Myocyte (in vitro differentiated cells): ENCODE results near the gene PGLYRP4. TPM values are rescaled to one million over a fixed set of nuclear protein-coding genes. Genes with fewer than 3 reads are reported as not detected.

ENCODE experiments used
- DNase-seq: peaks from one replicate; pipeline ENCODE4 v3.0.0-alpha.2; 2012; ENCODE audit warnings: low read depth
- polyA plus RNA-seq: library from polyadenylated mRNA; unstranded; fragments of >200 nt; gene quantifications from one replicate; pipeline ENCODE4 v1.2.1, GENCODE V29; 2012; ENCODE audit warnings: missing spikeins
- total RNA-seq: library from RNA; depleted of rRNA; stranded (reverse); fragments of >200 nt; gene quantifications from 2 replicates; pipeline ENCODE4 v1.2.3, GENCODE V29; 2014

Gene PGLYRP4, protein sequence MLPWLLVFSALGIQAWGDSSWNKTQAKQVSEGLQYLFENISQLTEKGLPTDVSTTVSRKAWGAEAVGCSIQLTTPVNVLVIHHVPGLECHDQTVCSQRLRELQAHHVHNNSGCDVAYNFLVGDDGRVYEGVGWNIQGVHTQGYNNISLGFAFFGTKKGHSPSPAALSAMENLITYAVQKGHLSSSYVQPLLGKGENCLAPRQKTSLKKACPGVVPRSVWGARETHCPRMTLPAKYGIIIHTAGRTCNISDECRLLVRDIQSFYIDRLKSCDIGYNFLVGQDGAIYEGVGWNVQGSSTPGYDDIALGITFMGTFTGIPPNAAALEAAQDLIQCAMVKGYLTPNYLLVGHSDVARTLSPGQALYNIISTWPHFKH
- not detected in 2 replicates for total RNA-seq
- not detected for polyA plus RNA-seq

DNA sequence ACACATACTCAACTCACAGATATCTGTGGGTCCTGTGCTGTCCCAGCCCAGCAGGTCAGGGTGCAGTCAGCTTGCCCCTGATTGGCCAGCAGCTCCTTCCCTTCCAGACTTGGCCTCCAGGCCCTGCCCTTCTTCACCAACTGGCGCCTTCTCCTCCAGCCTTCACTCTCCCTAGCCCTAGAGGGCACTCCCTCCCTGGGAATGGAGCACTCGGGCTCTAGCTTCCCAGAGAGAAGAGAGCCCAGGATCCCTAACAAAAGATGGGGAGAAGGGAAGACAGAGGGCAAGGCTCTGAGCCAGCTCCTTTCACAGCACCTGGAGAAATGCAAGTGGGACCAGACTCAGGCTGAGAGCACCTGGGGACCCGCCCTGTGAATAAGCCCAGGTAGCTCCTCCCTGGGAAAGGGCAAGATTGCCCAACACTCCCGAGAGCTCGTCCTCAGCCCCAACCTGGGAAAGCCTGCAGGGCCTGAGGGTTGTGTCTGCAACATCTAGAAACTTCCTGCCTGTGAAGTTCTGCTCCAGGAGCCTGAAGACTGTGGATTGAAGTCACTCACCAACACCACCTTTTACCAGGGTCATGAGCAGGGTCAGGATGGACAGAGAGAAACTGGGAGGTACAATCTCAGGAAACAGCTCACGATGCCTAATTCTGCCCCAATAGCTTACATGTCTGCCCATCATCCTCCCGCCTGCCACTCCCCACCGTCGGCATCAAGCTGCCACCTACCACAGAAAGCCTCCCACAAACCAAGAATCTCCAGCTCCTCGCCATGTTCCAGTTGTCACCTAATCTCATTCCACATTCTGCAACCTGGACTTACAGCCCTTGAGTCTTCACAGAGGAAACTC, at the start of gene PGLYRP4:
Gene PGLYRP4 (minus strand): TSS at position 331 of the 852 bp plus-strand sequence. CDS start 909 bp downstream, outside the sequence.
- no peak for DNase-seq

DNA sequence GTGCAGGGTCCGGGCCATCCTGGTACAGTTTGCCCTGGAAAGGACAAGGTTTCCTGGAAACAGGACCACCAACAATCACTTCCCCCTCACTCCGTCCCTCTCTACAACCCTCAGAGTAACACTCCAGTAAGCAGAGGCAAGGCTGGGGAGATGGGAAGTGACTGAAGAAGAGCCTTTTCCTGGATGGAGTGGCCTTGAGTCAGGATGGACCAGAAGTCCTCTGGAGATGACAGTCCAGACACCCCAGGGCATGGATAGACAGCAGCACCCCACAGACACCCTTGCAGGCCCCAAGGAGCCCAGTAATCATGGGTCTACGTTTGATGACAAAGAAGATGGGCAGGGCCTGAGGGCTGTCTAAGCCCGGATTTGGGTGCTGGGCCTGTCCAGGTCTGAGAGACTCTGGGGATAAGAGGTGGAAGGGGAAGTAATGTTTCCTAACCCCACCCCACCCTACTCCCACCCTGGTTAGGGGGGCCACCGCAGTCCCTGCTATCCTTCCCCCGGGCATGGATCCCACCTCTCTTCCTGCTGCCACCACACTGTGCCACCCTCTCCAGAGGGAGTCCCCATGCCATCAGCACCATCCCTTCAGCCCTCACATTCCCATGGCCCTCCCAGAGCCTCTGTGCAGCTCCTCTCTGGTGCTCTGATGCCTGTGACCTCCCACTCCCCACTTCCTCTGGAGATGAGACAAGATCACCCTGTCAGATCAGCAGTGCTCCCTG, 49.4 kb upstream of the PGLYRP4 start:
- no peak for DNase-seq

DNA sequence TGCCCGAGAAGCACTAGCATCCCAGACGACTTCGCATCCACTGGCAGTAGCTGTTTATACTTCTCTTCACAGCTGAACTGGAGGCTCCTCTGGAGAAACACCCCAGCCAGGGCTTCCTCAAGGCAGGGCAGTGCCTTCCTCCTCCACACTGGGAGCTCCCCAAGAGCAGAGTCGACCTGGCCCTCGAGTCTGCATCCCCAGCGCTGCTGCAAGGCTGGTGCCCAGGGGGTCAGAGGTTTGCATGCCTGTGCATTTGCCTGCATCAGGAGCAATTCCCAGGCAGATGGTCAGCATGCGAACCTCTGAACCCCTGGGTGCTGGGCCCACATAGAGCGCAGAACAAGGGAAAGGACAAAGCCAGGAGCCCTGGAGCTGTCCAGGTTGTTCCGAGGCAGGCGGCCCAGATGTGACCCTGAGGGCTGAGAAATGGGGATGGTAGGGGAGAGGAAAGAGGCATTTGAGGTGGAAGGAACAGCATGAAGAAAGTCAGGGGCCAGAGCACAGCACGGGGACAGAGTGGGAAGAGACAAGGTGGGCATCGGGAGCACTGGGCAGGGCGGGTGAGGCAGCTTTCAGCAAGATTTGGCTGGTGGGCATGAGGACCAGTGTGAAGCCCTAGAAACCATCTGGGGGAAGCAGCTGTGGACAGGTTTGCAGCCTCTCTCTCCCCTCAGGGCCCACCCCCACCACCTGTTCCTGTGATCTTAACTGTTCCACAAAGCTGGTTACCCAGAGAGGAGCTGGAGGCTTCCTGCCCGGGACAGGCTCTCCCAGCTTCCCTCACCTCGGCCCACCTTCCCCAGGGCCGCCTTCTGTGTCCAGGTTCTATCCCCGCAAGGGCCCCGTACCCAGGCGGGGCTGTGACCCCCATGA, 48.6 kb upstream of the PGLYRP4 start:
- no peak for DNase-seq

DNA sequence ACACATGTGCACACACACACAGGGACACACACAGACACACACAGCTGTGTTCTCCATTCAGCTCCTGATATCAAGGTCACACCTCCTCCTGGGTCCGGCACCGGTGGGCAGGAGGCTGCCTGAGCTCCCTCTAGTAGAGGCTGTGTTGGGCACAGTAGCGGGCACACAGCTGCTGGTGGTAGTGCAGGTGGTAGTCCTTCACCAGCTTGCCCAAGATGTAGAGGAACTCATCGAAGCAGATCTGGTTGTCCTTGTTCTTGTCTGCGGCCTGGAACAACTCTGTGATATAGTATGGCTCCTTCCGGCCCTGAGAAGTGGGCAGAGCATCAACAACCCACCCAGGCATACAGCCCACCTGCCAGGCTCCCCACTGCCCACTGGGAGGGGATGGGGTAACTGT, 47.8 kb upstream of the PGLYRP4 start:
- DNase-seq = no peak

DNA sequence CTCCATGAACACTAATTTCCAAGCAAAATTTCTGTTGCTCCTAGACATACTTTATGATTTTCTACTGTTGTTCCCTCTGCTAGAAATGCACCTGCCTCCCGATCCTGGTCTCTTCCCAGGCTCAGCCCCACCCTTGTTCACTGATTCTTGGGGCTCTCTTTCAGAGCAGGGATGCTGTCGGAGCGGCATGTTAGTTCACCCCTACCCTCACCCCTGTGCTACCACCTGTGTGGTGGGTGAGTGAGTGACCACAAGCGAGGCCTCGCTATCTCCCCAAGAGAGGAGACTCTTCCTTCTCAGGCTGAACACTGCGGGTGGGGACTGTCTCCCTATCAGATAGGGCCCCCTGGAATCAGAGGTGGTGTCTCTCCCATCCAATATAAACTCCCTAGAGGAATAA, 47.1 kb upstream of the PGLYRP4 start:
- no peak for DNase-seq

DNA sequence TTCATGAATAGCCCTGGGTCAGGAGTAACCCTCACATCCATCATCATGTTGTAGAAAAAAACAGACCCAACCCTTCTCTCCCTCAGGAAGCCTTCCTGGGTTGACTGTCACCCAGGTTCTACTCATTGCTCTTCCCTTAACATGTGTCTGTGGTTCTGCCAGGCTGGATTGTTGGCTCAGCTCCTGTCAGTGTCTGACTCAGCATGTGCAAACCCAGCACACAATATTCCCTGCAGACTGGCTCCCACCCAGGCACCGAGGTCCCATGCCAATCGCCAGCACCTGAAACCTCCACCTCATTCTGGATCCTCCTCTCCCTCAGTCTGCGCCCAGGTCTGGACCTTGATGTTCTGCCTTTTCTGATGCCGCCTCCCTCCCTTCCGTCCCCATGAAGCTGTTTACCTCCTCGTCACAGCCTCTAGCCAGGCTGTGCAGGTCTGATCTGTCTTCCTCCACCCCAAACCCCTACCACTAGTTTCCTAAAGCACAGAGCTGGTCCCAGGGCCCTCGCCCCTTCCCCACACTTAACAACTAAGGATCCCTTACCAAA, 46.6 kb upstream of the PGLYRP4 start:
- DNase-seq = no peak

DNA sequence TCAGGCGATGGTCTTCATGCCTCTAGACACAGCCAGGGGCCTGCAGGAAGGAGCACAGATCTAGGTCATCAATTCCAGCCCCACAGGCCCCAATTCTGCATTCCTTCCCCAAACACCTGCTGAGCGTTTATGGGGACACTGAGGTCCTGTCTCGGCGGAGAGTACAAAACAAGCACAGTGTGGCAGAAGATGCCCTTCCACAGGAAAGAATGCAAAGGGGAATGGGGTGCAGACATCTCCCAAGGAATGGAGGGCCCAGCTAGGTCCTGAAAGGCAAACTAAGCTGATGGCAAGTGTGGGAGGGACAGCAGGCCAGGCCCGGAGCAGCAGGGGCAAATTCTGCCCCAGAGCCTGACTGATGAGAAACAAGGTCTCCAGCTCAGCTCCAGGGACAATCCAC, 45.8 kb upstream of the PGLYRP4 start:
- no peak for DNase-seq

DNA sequence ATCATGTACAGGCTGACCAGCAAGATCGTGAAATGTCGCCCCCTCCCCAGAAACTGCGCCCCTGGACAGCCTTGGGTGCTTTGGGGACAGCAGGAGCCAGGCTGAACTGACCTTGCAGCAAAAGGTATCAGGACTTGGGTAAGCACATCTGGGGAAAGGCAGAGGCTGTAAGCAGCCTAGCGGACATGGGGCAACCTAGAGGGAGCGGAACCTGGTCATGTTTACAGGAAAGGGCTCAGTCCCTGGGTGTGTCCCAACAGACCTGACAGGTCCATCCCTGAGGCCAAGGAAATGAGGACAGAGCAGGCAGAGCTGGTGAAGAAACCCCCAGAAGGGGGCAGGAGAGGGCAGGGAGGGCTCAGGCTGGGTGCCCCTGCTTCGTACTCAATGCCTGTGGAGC, 45.3 kb upstream of the PGLYRP4 start:
- no peak for DNase-seq

DNA sequence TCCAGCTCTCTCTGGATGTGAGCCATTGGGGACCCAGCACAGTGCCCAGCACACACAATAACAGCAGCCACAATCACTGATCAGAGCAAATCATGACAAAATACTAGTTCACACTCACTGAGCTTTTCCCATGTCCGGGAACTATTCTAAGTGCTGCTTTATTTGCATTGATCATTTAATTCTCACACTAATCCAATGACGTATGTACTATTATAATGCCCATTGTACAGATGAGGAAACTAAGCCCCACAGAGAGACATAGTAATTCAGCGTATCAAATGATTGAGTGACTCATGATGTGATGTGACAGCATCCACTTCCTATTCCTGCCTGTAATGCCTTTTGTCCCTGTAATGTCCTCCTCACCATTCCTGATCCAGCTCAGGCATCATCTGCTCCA, 44.2 kb upstream of the PGLYRP4 start:
- DNase-seq = no peak

DNA sequence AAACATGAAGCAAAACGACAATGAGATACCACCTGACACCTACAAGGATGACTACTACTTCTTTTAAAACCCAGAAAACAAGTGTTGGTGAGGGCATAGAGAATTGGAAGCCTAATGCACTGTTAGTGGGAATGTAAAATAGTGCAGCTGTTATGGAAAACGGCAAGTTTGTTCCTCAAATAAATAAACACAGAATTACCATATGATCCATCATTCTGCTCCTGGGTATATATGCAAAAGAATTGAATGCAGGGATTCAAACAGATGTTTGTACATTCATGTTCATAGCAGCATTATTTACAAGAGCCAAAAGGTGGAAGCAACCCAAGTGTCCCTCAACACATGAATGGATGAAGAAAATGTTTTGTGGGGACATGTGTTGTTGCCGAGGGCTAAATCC, 43.6 kb upstream of the PGLYRP4 start:
- DNase-seq = no peak

DNA sequence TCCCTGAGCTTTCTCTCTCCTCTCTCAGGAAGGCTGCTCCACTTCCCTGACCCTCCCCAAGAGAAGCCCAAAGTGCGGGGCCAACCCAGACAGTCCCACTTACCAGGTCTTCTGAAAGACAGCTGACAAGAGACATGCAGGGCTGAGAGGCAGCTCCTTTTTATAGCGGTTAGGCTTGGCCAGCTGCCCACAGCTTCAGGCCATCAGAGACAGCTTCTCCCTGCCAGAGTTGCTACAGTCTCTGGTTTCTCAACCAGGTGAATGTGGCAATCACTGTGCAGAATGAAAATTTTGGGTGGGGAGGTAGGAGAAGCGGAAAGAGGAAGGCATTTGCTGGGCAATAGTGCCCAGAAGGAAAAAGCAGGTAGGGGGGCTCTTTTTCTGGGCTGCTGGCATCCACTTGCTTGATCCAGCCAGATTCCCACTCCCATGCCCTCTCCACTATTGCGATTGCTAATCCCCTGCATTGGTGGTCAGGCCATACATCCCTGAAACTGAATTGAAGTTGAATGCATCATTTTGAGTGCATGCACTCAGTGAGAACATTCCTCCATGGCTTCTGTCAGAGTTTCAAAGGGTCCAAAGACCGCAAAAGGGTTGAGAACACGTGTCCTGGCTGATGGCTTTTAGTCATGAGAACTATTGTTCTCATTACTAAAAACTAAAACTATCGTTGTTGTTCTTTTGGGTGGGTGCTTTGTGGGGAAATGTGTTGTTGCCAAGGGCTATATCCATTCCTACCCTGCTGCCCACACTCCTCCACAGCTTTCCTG, 42.5 kb upstream of the PGLYRP4 start, which contains the start of gene S100A8:
Gene S100A8 (minus strand): TSS at position 136 of the 773 bp plus-strand sequence. CDS start 538 bp downstream, outside the sequence.
- DNase-seq = peak; percentile 21

DNA sequence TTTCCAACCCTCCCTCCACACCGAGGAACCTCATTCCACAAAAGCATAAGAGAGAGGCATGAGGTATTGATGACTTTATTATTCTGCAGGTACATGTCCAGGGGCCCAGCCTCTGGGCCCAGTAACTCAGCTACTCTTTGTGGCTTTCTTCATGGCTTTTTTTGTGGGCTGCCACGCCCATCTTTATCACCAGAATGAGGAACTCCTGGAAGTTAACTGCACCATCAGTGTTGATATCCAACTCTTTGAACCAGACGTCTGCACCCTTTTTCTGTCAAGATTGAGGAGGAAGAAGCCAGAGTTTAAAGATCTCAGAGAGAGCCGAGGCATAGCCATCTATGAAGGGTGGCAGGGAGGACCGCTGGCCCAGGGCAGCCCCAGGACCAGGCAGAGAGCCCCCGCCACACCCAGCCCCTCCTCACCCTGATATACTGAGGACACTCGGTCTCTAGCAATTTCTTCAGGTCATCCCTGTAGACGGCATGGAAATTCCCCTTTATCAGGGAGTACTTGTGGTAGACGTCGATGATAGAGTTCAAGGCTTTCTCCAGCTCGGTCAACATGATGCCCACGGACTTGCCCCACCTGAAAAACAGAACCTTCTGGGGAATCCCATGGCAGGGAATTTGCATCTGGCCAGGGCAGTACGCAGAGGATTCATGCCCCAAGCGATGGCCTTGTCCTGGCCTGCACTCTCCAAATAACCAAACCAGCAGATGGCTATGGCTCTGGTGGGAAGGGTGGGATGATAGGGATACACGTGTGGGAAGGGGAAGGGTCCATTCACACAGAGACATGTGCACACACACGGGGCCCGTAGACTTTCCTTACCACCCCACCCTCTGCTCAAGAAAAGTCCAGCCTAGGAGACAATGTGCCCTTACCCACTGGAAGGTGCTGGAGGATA, 41.6 kb upstream of the PGLYRP4 start:
- no peak for DNase-seq

DNA sequence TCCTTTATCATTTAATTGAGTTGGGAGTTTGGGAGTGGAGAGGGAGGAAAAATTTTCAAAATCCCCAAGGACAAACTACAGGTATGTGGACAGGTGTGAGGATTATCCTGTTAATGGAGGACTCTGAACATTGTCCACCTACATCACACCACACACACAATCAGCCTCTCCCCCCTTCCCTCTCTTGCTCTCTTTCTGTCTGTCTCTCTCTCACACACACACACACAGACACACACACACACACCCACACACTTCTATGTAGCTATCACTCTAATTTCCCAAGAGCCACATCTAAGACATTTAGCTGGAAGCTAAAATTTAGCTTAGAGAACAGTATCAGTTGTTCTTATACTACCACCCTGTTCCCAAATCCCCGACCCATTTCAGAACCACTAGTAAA, 40.8 kb upstream of the PGLYRP4 start:
- DNase-seq = no peak

DNA sequence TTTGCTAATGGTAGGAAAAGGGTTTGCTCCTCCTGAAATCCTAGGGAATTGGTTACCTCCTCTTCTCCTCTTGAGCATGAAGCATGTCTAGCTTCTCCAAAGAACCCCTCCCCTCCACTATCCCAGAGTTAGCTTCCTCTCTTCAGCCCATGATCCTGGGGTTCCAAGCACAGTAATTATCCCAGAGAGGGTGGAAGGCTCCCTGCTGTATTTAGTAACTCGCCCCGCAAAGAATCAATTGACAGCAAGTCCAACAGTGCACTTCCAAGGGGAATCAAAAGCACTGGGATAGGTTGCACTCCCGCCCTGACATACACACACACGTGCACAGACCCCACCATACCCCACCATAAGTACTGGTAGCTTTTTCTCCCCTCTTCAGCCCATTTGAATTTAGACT, 39.1 kb upstream of the PGLYRP4 start:
- no peak for DNase-seq

DNA sequence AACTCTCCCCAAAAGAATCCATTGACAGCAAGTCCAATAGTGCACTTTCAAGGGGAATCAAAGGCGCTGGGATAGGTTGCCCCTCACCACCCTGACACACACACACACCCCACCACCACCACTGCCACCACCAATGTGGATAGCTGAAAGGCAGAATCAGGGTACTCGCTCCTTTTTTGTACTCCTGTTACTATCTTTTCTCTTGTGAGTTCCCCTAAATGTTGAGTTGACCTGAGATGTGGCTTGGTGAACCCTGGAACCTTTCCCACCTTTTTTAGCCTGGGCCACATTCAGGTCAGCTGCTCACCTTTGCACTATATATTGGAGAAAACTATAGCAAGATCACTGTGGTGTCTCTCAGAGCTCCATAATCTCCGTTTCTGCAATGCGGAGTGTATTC, 38.4 kb upstream of the PGLYRP4 start:
- no peak for DNase-seq

DNA sequence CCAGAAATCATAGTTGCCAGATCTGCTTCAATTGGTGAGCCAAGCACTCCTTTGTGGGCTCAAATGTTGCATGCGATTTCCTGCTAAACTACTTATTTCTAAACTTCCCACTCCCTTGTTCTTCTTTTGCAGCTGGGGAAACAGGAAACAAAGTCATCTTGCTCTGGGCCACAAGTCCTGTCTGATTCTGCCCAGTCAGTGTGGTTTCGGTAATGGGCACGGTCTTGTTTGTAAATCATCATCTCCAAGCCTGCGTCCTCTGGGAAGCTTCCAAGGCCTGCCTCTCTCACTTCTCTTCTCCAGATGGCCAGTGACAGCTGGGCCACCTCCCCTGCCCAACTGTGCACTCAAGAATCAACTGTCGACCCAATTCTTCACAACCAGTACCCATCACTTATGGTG, 37.9 kb upstream of the PGLYRP4 start:
- DNase-seq = no peak

DNA sequence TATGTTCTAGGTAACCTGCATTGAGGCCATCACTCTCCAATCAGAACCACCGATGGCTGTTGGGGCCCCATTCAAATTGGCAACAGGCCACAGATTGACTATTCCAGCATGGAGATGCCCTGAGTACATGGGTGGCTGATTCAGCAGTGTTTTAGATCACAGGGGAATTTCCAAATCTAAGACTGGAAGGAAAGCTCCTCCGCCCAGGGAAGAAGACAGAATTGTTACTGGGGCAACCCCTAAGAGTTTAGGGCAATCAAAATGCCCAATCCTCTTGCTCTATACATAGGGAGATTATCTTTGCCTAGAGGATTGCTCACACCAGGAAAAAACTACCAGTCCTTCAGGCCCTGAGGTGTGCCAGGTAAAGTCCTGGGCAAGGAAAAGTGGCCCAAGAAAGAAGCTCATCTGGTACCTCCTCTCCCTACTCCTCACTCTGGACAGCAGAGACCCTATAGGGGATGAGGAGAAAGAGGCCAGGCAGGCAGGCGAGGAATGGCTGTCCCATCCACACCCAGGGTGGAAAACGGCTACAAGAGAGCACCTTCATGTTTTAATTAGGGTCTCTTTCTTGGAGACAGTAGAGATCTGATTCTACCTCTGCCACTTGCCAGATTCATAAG, 36.4 kb upstream of the PGLYRP4 start:
- DNase-seq = no peak

DNA sequence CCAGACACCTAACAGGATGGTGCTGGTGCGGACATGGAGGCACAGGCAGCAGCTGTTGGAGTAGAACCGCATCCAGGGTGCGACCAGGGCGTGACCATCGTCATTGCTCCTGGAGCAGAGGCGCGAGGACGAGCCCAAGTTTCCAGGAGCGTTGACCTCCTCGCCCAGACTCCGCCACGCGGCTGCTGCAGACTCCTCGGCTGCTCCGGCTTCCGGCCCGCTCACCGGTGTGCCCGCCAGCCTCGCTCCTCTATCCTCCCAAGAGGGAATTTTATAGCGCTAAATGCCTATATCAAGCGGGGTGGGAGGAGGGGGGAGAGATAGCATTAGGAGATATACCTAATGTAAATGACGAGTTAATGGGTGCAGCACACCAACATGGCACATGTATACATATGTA, 32.1 kb upstream of the PGLYRP4 start:
- no peak for DNase-seq
